GM19023 (cell line): ENCODE data around the gene PSPH.
"Not testable (repeated sequence)": the region's sequence is repeated elsewhere in the genome, so short reads cannot be mapped to it uniquely, and the experiment has no call there.

Source experiments
- ATAC-seq: cut with Tn5 transposase; IDR thresholded peaks from one replicate; pipeline ENCODE4 v1.9.1; 2021; ENCODE audit warnings: mild to moderate bottlenecking, moderate library complexity; ENCODE audit not compliant: unreplicated experiment

The PSPH gene

DNA sequence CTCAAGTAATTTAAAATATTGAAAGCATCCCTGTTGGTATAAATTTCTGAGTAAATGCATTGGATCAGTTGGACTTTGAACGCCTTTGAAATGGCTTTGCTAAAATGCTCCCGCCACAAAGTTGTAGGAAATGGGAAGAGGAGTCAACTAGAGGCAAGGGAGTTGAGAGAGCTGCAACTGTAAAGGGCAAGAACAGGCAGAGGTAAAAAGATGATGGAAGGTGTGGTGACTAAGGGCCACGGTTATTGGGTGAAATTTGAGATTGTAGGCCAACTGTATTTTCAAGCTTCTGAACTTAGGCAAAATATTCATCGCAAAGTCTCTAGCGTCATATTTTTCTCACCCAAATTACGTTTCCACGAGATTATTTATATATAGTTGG is 12.2 kb upstream of the PSPH start:
- ATAC-seq = no peak

DNA sequence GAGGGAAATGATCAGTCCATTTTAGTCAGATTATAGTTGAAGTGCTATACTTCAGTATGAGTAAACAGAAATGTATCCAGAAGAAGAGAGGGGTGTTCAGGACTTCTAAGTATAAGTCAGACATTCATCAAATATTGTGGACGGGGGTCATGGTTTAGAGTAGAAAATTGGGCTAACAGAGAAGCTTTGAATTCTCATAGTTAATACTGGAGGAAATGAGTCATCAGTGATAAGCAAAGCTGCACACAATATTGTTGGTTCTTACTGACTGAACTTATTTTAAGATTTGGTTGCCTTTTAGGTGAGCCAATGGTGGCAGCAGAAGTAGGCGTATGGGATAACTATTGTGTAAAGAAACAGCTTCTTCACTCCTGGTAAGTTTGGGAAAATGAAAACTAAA is 11.1 kb upstream of the PSPH start:
- ATAC-seq = no peak

DNA sequence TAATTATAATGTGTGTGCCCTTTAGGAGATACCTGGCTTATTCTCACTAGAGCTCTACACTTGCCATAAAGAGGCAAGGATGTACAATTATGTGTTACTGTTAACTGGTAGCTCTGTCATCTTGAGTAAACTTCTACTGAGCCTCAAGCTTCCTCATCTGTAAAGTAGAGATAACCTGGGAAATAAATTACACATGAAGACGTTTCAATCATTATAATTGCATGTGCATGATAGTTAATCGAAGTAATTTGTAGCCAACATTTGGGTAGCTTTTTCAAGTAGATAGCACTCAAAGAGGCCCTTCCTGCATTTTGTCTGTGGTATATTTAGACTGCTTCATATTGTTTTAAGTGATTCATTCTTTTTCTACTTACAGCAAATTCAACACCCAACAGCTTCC is 2.7 kb upstream of the PSPH start:
- ATAC-seq = no peak

- ATAC-seq = no peak
Observed at GRCh38 chr7:56053379-56053778, 2.1 kb upstream of the PSPH start.

GRCh38 chr7:56051053-56051338 is 248 bp downstream of the PSPH start:
- no peak for ATAC-seq

DNA sequence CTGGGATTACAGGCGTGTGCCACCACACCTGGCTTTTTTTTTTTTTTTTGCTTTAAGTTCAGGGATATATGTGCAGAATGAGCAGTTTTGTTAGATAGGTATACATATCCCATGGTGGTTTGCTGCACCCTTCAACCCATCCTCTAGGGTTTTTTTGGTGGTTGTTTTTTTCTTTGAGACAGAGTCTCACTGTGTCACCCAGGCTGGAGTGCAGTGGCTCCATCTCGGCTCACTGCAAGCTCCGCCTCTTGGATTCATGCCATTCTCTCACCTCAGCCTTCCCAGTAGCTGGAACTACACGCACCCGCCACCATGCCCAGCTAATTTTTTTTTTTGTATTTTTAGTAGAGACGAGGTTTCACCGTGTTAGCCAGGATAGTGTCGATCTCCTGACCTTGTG is 2.5 kb downstream of the PSPH start:
- ATAC-seq = not testable (repeated sequence)

- no peak for ATAC-seq
Observed at GRCh38 chr7:56048245-56048644, 3.0 kb downstream of the PSPH start.

DNA sequence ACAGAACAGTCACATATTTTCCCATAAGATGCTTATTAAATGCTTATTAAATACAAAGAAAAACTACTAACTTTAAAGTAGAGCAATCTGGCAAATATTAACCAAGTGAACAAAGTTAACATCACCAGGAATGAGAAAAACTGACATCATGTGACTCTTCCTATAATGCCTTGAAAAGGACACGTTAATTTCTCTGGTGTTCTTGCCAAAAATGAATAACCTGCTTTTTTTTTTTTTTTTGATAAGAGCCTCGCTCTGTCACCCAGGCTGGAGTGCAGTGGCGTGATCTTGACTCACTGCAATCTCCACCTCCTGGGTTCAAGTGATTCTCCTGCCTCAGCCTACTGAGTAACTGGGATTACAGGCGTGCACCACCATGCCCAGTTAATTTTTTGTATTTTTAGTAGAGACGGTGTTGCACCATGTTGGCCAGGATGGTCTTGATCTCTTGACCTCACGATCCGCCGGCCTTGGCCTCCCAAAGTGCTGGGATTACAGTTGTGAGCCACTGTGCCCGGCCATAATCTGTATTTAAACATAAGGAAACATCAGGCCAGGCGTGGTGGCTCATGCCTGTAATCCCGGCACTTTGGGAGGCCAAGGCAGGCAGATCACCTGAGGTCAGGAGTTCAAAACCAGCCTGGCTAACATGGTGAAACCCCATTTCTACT is 3.7 kb downstream of the PSPH start:
- not testable (repeated sequence) for ATAC-seq

DNA sequence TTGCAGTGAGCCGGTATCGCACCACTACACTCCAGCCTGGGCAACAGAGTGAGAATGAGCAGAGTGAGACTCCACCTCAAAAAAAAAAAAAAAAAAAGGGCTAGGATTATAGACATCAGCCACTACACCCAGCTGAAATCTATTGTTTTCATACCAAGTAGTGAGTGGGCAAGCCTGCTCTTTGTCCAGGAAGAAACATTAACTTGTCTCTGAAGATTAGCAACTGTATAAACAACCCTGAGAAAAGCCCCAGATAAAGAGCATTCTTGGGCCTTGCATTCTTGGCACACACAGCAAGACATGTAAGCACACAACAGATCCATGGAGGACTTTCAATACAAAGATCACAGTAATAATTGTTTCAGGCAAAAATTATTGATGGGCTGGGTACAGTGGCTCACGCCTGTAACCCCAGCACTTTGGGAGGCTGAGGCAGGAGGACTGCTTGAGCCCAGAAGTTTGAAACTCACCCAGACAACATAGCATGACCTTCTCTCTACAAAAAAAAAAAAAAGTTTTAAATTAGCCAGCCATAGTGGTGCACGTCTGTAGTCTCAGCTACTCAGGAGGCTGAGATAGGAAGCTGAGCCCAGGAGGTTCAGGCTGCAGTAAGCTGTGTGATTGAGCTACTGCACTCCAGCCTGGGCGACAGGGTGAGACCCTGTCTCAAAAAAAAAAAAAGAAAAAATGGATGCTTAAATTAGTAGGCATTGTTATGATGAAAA is 4.4 kb downstream of the PSPH start:
- no peak for ATAC-seq

- ATAC-seq = not testable (repeated sequence)
Observed at GRCh38 chr7:56045758-56046157, 5.5 kb downstream of the PSPH start.

GRCh38 chr7:56040730-56041129 is 10.5 kb downstream of the PSPH start:
- no peak for ATAC-seq

- ATAC-seq = peak; percentile 98
Observed at GRCh38 chr7:56033671-56034432, 17.4 kb downstream of the PSPH start.

DNA sequence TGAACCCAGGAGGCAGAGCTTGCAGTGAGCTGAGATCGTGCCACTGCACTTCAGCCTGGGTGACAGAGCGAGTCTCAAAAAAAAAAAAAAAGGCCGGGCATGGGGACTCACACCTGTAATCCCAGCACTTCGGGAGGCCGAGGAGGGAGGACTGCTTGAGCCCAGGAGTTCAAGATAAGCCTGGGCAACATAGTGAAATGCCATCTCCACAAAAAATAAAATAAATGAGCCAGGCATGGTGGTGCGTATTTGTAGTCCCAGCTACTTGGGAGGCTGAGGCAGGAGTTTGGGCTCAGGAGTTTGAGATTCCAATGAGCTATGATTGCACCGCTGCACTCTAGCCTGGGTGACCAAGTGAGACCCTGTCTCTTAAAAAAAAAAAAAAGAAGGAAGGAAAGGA is 18.7 kb downstream of the PSPH start:
- not testable (repeated sequence) for ATAC-seq

DNA sequence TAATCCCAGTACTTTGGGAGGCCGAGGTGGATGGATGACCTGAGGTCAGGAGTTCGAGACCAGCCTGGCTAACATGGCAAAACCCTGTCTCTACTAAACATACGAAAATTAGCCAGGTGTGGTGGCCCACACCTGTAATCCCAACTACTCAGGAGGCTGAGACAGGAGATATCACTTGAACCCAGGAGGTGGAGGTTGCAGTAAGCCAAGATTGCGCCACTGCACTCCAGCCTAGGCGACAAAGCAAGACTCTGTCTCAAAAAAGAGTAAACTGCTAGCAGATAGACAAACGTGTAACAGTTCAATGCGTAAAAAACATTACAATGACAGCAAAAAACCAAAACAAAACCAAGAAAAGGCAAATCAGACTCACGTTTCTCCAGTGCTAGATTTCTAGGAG is 19.7 kb downstream of the PSPH start:
- ATAC-seq = not testable (repeated sequence)

DNA sequence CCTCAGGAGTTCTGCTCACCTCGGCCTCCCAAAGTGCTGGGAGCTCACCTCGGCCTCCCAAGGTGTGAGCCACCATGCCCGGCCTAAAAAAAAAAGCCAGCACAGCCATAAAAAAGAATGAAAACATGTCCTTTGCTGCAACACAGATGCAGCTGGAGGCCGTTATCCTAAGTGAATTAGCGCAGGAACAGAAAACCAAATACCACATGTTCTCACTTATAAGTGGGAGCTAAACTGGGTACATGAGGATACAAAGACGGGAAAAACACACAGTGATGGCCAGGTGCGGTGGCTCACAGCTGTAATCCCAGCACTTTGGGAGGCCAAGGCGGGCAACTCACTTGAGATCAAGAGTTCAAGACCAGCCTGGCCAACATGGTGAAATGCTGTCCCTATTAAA is 20.9 kb downstream of the PSPH start:
- no peak for ATAC-seq

GRCh38 chr7:56028942-56029630 is 22.2 kb downstream of the PSPH start:
- ATAC-seq = no peak

DNA sequence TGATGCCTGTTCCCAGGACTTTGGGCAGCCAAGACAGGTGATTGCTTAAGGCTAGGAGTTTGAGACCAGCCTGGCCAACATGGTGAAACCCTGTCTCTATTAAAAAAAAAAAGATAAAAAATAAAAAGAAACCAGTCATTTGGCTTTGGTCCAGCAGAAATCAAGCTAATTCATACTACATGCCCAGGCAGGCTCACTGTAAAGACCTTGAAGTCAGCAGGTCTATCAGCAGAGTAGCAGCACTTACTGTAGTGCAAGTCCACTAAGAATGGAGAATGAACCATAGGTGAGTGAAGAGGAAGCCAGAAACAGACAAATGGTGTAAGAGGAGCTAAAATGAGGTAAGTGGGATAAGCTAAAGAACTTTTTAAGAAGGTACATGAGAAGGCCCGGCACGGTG is 24.7 kb downstream of the PSPH start:
- ATAC-seq = no peak

- ATAC-seq = no peak
Observed at GRCh38 chr7:56023500-56023899, 27.7 kb downstream of the PSPH start.

- no peak for ATAC-seq
Observed at GRCh38 chr7:56019501-56019900, 31.7 kb downstream of the PSPH start.

DNA sequence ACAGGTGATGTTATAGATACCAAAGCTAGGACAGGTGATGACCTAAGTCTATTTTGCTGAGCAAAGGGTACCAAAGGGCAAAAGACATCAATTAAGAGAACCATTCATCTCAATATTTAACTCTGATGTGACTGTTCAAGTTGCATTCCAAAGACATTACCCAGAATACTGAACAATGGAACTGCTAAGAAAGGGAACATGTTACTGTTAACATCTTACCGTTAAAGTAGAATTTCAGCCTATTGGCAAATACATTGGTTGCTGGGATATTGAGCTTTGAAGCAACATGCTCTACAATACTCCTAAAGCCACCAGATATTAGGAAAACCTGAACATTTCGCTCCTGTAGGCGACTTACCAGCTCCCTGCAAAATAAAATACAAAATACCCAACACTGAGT is 34.2 kb downstream of the PSPH start:
- ATAC-seq = not testable (repeated sequence)

DNA sequence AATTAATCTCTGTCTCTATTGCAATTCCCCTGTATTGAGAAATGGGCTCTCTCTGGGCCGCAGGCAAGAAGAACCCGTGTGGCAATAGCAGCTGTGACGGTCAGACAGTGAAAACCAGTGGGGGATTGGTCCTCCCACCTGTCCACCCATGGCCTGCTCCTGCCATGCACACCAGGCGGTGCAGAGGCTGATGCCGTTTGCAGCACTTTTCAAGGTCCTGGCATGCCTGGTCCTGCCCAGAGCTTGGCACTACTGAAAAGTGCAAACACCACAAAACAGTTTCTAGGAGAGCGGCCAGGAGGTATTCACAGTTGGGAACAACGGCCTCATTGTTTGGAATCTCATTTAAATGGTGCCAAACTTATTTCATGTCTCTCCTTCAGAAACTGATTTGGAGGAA is 41.5 kb downstream of the PSPH start:
- no peak for ATAC-seq

DNA sequence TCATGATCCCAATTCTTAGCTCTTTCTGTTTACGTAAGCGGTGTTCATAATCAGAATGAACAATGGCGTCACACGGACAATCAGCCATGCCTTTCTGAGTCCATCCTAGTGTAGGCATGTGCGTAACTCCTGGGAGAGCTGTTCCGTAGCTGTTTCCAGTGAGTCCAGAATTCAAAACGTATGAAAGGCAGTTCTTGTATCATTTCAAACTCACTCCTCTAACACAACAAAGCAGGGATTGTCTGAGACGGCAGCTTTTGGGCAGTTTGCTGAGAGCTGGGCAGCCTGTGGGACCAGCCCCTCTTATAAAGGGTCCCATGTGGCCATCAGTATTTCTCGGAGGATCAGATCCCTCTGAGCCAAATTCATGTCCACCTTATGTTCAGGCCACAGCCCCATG is 43.4 kb downstream of the PSPH start:
- ATAC-seq = no peak
